Jurkat, Clone E6-1 (cell line): ENCODE results near the gene LTBP2.
A peak's percentile ranks its signal among the peaks of the same experiment; 100 is the strongest.

Source experiments
- DNase-seq: peaks from one replicate; pipeline ENCODE4 v3.0.0-alpha.2; 2011; ENCODE audit warnings: low read depth, low spot score
- H3K4me3 ChIP-seq: 2 replicates; pipeline ENCODE4 v1.5.1; 2011; ENCODE audit warnings: mild to moderate bottlenecking, low read length, control low read depth, moderate library complexity

Gene LTBP2

GRCh38 chr14:74616507-74616906 lies 4.5 kb upstream of the LTBP2 start:
- DNase-seq, result no peak
- no peak overlapping the region for H3K4me3 ChIP-seq

- DNase-seq, result no peak
- no peak overlapping the region for H3K4me3 ChIP-seq
Measured at GRCh38 chr14:74615735-74616134, 3.7 kb upstream of the LTBP2 start.

GRCh38 chr14:74614508-74615495 lies 2.8 kb upstream of the LTBP2 start:
- no peak for DNase-seq
- H3K4me3 ChIP-seq, result no peak overlapping the region

GRCh38 chr14:74613211-74613914 lies 1.3 kb upstream of the LTBP2 start:
- H3K4me3 ChIP-seq, result no peak overlapping the region
- DNase-seq, result no peak

- peak overlapping the region; percentile 45 for H3K4me3 ChIP-seq
- DNase-seq, result peak; percentile 46
Measured at GRCh38 chr14:74612350-74613021, 449 bp upstream of the LTBP2 start.

GRCh38 chr14:74610866-74611649 lies 979 bp downstream of the LTBP2 start:
- no peak for DNase-seq
- H3K4me3 ChIP-seq, result no peak overlapping the region

GRCh38 chr14:74610199-74610865 lies 1.7 kb downstream of the LTBP2 start:
- no peak overlapping the region for H3K4me3 ChIP-seq
- DNase-seq, result no peak

GRCh38 chr14:74609721-74610120 lies 2.3 kb downstream of the LTBP2 start:
- H3K4me3 ChIP-seq, result no peak overlapping the region
- DNase-seq, result no peak

GRCh38 chr14:74608959-74609611 lies 3.0 kb downstream of the LTBP2 start:
- DNase-seq, result peak; percentile 73
- H3K4me3 ChIP-seq, result no peak overlapping the region

GRCh38 chr14:74606727-74607126 lies 5.3 kb downstream of the LTBP2 start:
- H3K4me3 ChIP-seq, result no peak overlapping the region
- DNase-seq, result no peak

GRCh38 chr14:74605531-74606223 lies 6.4 kb downstream of the LTBP2 start:
- DNase-seq, result no peak
- no peak overlapping the region for H3K4me3 ChIP-seq

GRCh38 chr14:74604911-74605310 lies 7.1 kb downstream of the LTBP2 start:
- no peak for DNase-seq
- no peak overlapping the region for H3K4me3 ChIP-seq

- no peak overlapping the region for H3K4me3 ChIP-seq
- no peak for DNase-seq
Measured at GRCh38 chr14:74604157-74604556, 7.9 kb downstream of the LTBP2 start.

- H3K4me3 ChIP-seq, result no peak overlapping the region
- no peak for DNase-seq
Measured at GRCh38 chr14:74601982-74602381, 10.1 kb downstream of the LTBP2 start.

GRCh38 chr14:74599946-74600345 lies 12.1 kb downstream of the LTBP2 start:
- H3K4me3 ChIP-seq, result no peak overlapping the region
- no peak for DNase-seq

- DNase-seq, result no peak
- H3K4me3 ChIP-seq, result no peak overlapping the region
Measured at GRCh38 chr14:74599321-74599761, 12.7 kb downstream of the LTBP2 start.

- no peak for DNase-seq
- no peak overlapping the region for H3K4me3 ChIP-seq
Measured at GRCh38 chr14:74596741-74597450, 15.1 kb downstream of the LTBP2 start.
